ENCODE measurements around the gene NOD1. TPM values are rescaled to one million over a fixed set of nuclear protein-coding genes. Genes with fewer than 3 reads are reported as not detected.

The NOD1 gene
- total and polyA plus RNA-seq, 2 of the 8 experiments (the other 6 are each of a cell fraction or from before 2014, with no cell fraction given): 3.8 to 6.5 TPM

- Histone ChIP-seq H3K27me3 (replicated peaks in 1 of 4; ENCODE audit: control insufficient read depth in 3 of 4, extremely low read depth in 1 of 4, insufficient read depth in 3 of 4, low read length in 3 of 4) (no peaks in the 10 kb centered on the region), H3K4me1 (replicated peaks in 1 of 4; ENCODE audit: control insufficient read depth in 3 of 4, insufficient read depth in 4 of 4, low read length in 3 of 4) (peaks cover 0 to 4% (median 2%) of the 10 kb centered on the region in 4 experiments; a peak in 2 of 7 replicates), H3K9me3 (ENCODE audit: insufficient read depth in 2 of 2, low read depth in 1 of 2, low read length in 1 of 2) (no peaks in the 10 kb centered on the region), H3K23ac (ENCODE audit: insufficient read length) (no peak overlapping the region), H3K9ac (replicated peaks in 1 of 4; ENCODE audit: extremely low read depth in 1 of 4, low read depth in 3 of 4, low read length in 3 of 4) (no peak overlapping the region), H3K79me2 (ENCODE audit: control insufficient read depth in 1 of 2, insufficient read depth in 2 of 2, low read length in 2 of 2) (no peaks in the 10 kb centered on the region), H4K91ac (replicated peaks; ENCODE audit: insufficient read length, low read length) (no peak overlapping the region), H3K18ac (ENCODE audit: extremely low read depth, low read length) (no peak overlapping the region), H3K4me2 (ENCODE audit: insufficient read depth in 1 of 2, low read depth in 2 of 2, low read length in 2 of 2) (no peak overlapping the region), H3K23me2 (ENCODE audit: low read depth, low read length) (no peaks in the 10 kb centered on the region; the same call in 1 of the 2 replicates), H3K14ac (ENCODE audit: insufficient read length) (no peak overlapping the region), H3K79me1 (ENCODE audit: low read depth, low read length) (no peaks in the 10 kb centered on the region), H4K8ac (ENCODE audit: extremely low read depth, insufficient read depth, low read length) (no peak overlapping the region), H3K4ac (replicated peaks; ENCODE audit: insufficient read length, low read depth, low read length) (no peak overlapping the region), H2BK12ac (ENCODE audit: low read depth, low read length) (no peak overlapping the region), H3K27ac (ENCODE audit: low read depth, low read length) (no peak overlapping the region), H3K36me3 (ENCODE audit: control insufficient read depth in 2 of 4, insufficient read depth in 4 of 4, low read length in 3 of 4) (no peaks in the 10 kb centered on the region), H2AK5ac (ENCODE audit: low read depth, low read length) (no peak overlapping the region), H4K20me1 (replicated peaks in 1 of 2; ENCODE audit: control insufficient read depth in 1 of 2, insufficient read depth in 2 of 2, low read length in 2 of 2) (no peaks in the 10 kb centered on the region), H3K56ac (replicated peaks; ENCODE audit: insufficient read length, low read depth, low read length) (no peak overlapping the region), H2AFZ (ENCODE audit: low read length) (no peak overlapping the region), H2BK20ac (ENCODE audit: low read length) (no peak overlapping the region), H3K4me3 (ENCODE audit: extremely low read depth in 1 of 4, insufficient read depth in 2 of 4, low read depth in 3 of 4, low read length in 4 of 4) (no peak overlapping the region), H2BK5ac (ENCODE audit: low read depth, low read length) (no peak overlapping the region), H4K5ac (ENCODE audit: insufficient read length, low read depth, low read length) (no peak overlapping the region), H2BK120ac (replicated peaks; ENCODE audit: low read depth, low read length) (no peak overlapping the region), H2BK15ac (ENCODE audit: low read length) (no peak overlapping the region)
- POLR2A ChIA-PET (ENCODE audit: partially characterized antibody): interaction anchor here (1.0 to 1.1 kb wide), 2 partner anchors 8 to 54 kb away, joined by 3 read pairs; no protein-coding TSS in a partner anchor
- FAIRE-seq: peak; percentile 45
- no peak for TF ChIP-seq EZH2 (IDR thresholded peaks at IDR 0.05; ENCODE audit: low read depth, low read length, severe bottlenecking)
- peak in 2 of 3 experiments; percentile 21 to 26; a peak in 2 of 4 replicates for TF ChIP-seq CTCF (IDR thresholded peaks at IDR 0.05; ENCODE audit: control extremely low read depth in 1 of 3, insufficient read depth in 1 of 3, low read depth in 1 of 3, low read length in 3 of 3)
- TF ChIP-seq RAD21 (IDR thresholded peaks at IDR 0.05 in 1 of 2, conservative IDR thresholded peaks at IDR 0.05 in 1 of 2; ENCODE audit: low read depth in 2 of 2, low read length in 2 of 2): peak; percentile 22 to 32
- 87% methylated on average over 7 of the region's 7 CpGs; no CpG with 5 or more reads in 1 of the 2 experiments for WGBS, 2 experiments (ENCODE audit: extremely low coverage in 1 of 2, insufficient coverage in 1 of 2, insufficient read length in 1 of 2, insufficient replicate concordance in 2 of 2, low coverage in 1 of 2, low lambda C conversion rate in 2 of 2, missing lambda C conversion rate in 1 of 2)
- no peak for DNase-seq (ENCODE audit: low read depth in 1 of 2, low spot score in 2 of 2)
- CTCF ChIA-PET (ENCODE audit: partially characterized antibody): interaction anchor here (0.7 to 1.7 kb wide), 14 partner anchors 8 to 168 kb away, joined by 3 to 10 read pairs (median 4); no protein-coding TSS in a partner anchor
Observed at GRCh38 chr7:30396389-30396788, 82.2 kb downstream of the NOD1 start.

Data from H1 (cell line).